ENCODE measurements around the gene HIVEP3. TPM values are rescaled to one million over a fixed set of nuclear protein-coding genes. Genes with fewer than 3 reads are reported as not detected.
A peak's percentile ranks its signal among the peaks of the same experiment; 100 is the strongest.

The HIVEP3 gene
- total RNA-seq, 1 experiment from 2014 or later, result 11.0 TPM

DNA sequence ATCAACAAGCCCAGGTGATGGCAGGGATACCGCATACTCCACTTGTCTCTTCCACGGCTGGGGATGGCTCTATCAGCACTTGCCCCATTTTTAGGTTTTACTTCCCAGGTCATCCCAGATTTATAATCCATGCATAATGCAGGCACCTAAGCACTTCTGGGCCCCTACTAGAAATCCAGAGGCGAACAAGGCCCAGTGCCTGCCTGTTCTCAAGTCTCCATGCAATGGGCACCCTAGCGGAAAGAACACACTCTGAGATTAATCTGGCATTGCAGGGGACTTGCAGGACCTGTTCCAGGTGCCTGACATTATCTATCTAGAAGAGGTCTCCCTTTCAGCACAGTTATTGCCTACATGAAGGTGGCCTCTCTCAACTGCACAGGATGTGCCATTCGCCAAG is 39.8 kb downstream of the HIVEP3 start:
- Histone ChIP-seq H2AFZ (no peak overlapping the region), H3K36me3 (ENCODE audit: low read depth) (no peaks in the 10 kb centered on the region), H3K4me2 (no peak overlapping the region), H3K79me2 (ENCODE audit: low read depth) (peaks cover 37% of the 10 kb centered on the region), H3K4me1 (replicated peaks; ENCODE audit: insufficient read depth) (peaks cover 58% of the 10 kb centered on the region), H3K9me3 (ENCODE audit: insufficient read depth, low read depth) (no peaks in the 10 kb centered on the region), H3K9me2 (ENCODE audit: insufficient read depth) (no peaks in the 10 kb centered on the region), H3K27me3 (ENCODE audit: insufficient read depth, low read depth) (no peaks in the 10 kb centered on the region), H3F3A (ENCODE audit: insufficient read depth, low read depth) (peaks cover 19% of the 10 kb centered on the region; the same call in 1 of the 2 replicates), H3K27ac (no peak overlapping the region), H3K4me3 (no peak overlapping the region), H4K20me1 (ENCODE audit: insufficient read depth) (no peaks in the 10 kb centered on the region)
- intact Hi-C loops (cut with micrococcal nuclease; ENCODE audit: unreplicated experiment), result no loop called here
- TF ChIP-seq, protein P1, sequence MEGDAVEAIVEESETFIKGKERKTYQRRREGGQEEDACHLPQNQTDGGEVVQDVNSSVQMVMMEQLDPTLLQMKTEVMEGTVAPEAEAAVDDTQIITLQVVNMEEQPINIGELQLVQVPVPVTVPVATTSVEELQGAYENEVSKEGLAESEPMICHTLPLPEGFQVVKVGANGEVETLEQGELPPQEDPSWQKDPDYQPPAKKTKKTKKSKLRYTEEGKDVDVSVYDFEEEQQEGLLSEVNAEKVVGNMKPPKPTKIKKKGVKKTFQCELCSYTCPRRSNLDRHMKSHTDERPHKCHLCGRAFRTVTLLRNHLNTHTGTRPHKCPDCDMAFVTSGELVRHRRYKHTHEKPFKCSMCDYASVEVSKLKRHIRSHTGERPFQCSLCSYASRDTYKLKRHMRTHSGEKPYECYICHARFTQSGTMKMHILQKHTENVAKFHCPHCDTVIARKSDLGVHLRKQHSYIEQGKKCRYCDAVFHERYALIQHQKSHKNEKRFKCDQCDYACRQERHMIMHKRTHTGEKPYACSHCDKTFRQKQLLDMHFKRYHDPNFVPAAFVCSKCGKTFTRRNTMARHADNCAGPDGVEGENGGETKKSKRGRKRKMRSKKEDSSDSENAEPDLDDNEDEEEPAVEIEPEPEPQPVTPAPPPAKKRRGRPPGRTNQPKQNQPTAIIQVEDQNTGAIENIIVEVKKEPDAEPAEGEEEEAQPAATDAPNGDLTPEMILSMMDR (conservative IDR thresholded peaks at IDR 0.05), result no peak
- no peak for TF ChIP-seq EZH2 (IDR thresholded peaks at IDR 0.05; ENCODE audit: low read depth)
- no peak for DNase-seq
- ChIA-PET POLR2A (ENCODE audit: unreplicated experiment) (interaction anchor here (0.7 kb wide), 1 partner anchor 9 kb away, joined by 4 read pairs; no protein-coding TSS in a partner anchor), CTCF (no interaction called here)
- BruUV-seq (replicated peaks), result TSS peak; percentile 78

DNA sequence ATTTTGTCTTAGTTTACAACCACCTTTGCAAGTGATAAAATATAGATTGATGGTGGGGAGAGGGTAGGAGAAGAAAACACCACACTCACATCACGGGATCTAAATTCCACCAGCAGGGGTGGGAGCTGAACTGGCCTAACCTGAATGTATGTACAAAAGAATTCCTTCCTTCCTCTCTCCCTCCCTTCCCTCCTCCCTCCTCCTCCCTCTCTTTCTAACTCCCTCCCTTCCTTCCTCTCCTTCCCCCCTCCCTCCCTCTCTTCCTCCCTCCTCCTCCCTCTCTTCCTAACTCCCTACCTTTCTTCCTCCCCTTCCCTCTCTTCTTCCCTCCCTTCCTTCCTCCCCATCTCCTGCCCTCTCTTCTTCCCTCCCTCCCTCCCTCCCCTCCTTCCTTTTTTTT is 40.2 kb downstream of the HIVEP3 start:
- H3K27me3 ChIP-seq (ENCODE audit: insufficient read depth, low read depth), result no peaks in the 10 kb centered on the region
- H3K4me3 ChIP-seq, result no peak overlapping the region
- H3K36me3 ChIP-seq (ENCODE audit: low read depth), result no peaks in the 10 kb centered on the region
- TF ChIP-seq EZH2 (IDR thresholded peaks at IDR 0.05; ENCODE audit: low read depth), result no peak
- TF ChIP-seq, protein P1 (conservative IDR thresholded peaks at IDR 0.05), result no peak
- H3K9me2 ChIP-seq (ENCODE audit: insufficient read depth), result no peaks in the 10 kb centered on the region
- BruUV-seq (replicated peaks), result no TSS peak
- H3K27ac ChIP-seq, result no peak overlapping the region
- ChIA-PET POLR2A (ENCODE audit: unreplicated experiment) (interaction anchor here (0.7 kb wide), 1 partner anchor 9 kb away, joined by 4 read pairs; no protein-coding TSS in a partner anchor), CTCF (no interaction called here)
- H2AFZ ChIP-seq, result no peak overlapping the region
- intact Hi-C loops (cut with micrococcal nuclease; ENCODE audit: unreplicated experiment), result no loop called here
- peaks cover 16% of the 10 kb centered on the region; the same call in 1 of the 2 replicates for H3F3A ChIP-seq (ENCODE audit: insufficient read depth, low read depth)
- no peak overlapping the region for H3K4me2 ChIP-seq
- H3K9me3 ChIP-seq (ENCODE audit: insufficient read depth, low read depth), result no peaks in the 10 kb centered on the region
- H3K79me2 ChIP-seq (ENCODE audit: low read depth), result peaks cover 37% of the 10 kb centered on the region
- no peaks in the 10 kb centered on the region for H4K20me1 ChIP-seq (ENCODE audit: insufficient read depth)
- DNase-seq, result peak in 1 of 2 experiments; percentile 22
- H3K4me1 ChIP-seq (replicated peaks; ENCODE audit: insufficient read depth), result peaks cover 55% of the 10 kb centered on the region

DNA sequence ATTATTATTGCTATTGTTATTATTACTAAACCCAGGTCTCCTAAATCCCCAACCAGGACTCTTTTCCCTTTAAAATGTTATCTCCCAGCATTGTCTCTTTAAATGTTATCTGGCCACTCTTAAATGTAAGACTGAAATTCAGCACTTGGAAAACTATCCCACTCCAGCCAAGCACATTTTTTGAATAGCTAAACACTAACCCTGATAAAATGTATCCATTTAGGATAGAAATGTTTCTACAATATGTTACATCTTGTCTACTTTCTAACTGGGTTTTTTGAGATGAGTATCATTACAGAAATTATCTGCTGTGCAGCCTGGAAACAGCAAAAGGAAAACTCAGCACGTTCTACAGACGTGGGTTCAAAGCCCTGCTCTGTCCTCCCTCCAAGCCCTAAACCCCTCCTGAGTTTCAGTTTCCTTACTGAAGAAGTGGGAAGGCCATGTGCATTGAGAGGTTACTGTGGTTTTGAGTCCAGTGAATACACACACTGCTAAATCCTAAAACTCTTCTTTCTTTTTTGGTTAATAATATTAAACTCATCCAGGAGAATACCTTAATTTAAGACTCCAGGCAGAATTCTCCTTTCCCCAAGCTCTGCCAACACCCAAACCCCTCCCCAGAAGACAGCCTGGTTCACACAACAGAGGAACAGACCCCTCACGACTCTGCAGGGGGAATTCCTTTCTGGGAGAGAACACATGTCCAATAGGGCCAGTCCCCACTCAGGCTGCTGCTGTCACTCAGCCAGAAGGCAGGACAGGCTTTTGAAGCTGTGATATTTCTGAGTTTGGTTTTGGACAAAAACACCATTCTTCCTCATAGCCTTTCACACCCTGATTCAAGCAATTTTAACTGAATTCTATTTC is 41.9 kb downstream of the HIVEP3 start:
- no TSS peak for BruUV-seq (replicated peaks)

More for the DNA sequence above, 41.9 kb downstream of the HIVEP3 start:
- H2AFZ ChIP-seq, result no peak overlapping the region
- DNase-seq, result no peak
- H3K27ac ChIP-seq, result no peak overlapping the region
- H3K27me3 ChIP-seq (ENCODE audit: insufficient read depth, low read depth), result no peaks in the 10 kb centered on the region
- no peak overlapping the region for H3K4me2 ChIP-seq
- H3K4me1 ChIP-seq (replicated peaks; ENCODE audit: insufficient read depth), result peaks cover 46% of the 10 kb centered on the region
- no peaks in the 10 kb centered on the region for H3K9me3 ChIP-seq (ENCODE audit: insufficient read depth, low read depth)
- no peaks in the 10 kb centered on the region for H3K9me2 ChIP-seq (ENCODE audit: insufficient read depth)
- H4K20me1 ChIP-seq (ENCODE audit: insufficient read depth), result no peaks in the 10 kb centered on the region
- peaks cover 40% of the 10 kb centered on the region for H3K79me2 ChIP-seq (ENCODE audit: low read depth)
- intact Hi-C loops (cut with micrococcal nuclease; ENCODE audit: unreplicated experiment), result no loop called here
- ChIA-PET POLR2A (ENCODE audit: unreplicated experiment) (interaction anchor here (0.5 kb wide), 1 partner anchor 451 kb away, joined by 12 read pairs; no protein-coding TSS in a partner anchor), CTCF (no interaction called here)
- H3K4me3 ChIP-seq, result no peak overlapping the region
- H3K36me3 ChIP-seq (ENCODE audit: low read depth), result 0 out of 2 replicates have a peak, but pooled peaks cover 3% of the 10 kb centered on the region
- TF ChIP-seq, protein P1 (conservative IDR thresholded peaks at IDR 0.05), result no peak
- H3F3A ChIP-seq (ENCODE audit: insufficient read depth, low read depth), result peaks cover 4% of the 10 kb centered on the region; the same call in 1 of the 2 replicates
